ENCODE data around the gene TPK1. TPM values are rescaled to one million over a fixed set of nuclear protein-coding genes. Genes with fewer than 3 reads are reported as not detected.
"Not testable (repeated sequence)": the region's sequence is repeated elsewhere in the genome, so short reads cannot be mapped to it uniquely, and the experiment has no call there.

Gene TPK1
- total RNA-seq, 1 donor from 2014 or later, result 2.2 TPM

- no peak overlapping the region for H2AFZ ChIP-seq (ENCODE audit: low read depth, low read length)
- Mint-ChIP-seq H3K36me3 (ENCODE audit: low read depth, unreplicated experiment) (no peaks in the 10 kb centered on the region), H3K4me1 (ENCODE audit: low read depth, unreplicated experiment) (no peaks in the 10 kb centered on the region), H3K9me3 (ENCODE audit: unreplicated experiment) (peaks cover 2% of the 10 kb centered on the region), H3K4me3 (ENCODE audit: unreplicated experiment) (no peak overlapping the region), H3K27me3 (ENCODE audit: low read depth, unreplicated experiment) (no peaks in the 10 kb centered on the region), H3K27ac (ENCODE audit: unreplicated experiment) (no peak overlapping the region)
- H3K4me3 ChIP-seq (ENCODE audit: insufficient read depth, low read depth, low read length), result no peak overlapping the region
- TF ChIP-seq EZH2 (IDR thresholded peaks at IDR 0.05; ENCODE audit: insufficient read depth, low read length), result no peak
- no peaks in the 10 kb centered on the region for H3K27me3 ChIP-seq (ENCODE audit: insufficient read depth, low read length)
- no peaks in the 10 kb centered on the region for H3K79me2 ChIP-seq (ENCODE audit: insufficient read depth, low read length)
- no peak for DNase-seq (ENCODE audit: low read depth)
- no peaks in the 10 kb centered on the region for H3K4me1 ChIP-seq (ENCODE audit: insufficient read depth, low read length)
- no peak overlapping the region for H3K4me2 ChIP-seq (ENCODE audit: low read length)
- no peak overlapping the region for H3K9ac ChIP-seq (ENCODE audit: low read length)
- no peak for FAIRE-seq
- no peaks in the 10 kb centered on the region for H3K9me3 ChIP-seq (ENCODE audit: insufficient read depth, low read depth, low read length)
- no peaks in the 10 kb centered on the region for H3K36me3 ChIP-seq (ENCODE audit: insufficient read depth, low read length)
- no peaks in the 10 kb centered on the region for H4K20me1 ChIP-seq (ENCODE audit: insufficient read depth, low read length)
- no peak overlapping the region for H3K27ac ChIP-seq (ENCODE audit: low read depth, low read length)
Measured at GRCh38 chr7:144729226-144729625, 106.6 kb downstream of the TPK1 start.

GRCh38 chr7:144728551-144728950 is 107.3 kb downstream of the TPK1 start:
- no peaks in the 10 kb centered on the region for H3K4me1 ChIP-seq (ENCODE audit: insufficient read depth, low read length)
- no peaks in the 10 kb centered on the region for H4K20me1 ChIP-seq (ENCODE audit: insufficient read depth, low read length)
- no peak overlapping the region for H3K27ac Mint-ChIP-seq (ENCODE audit: unreplicated experiment)
- TF ChIP-seq EZH2 (IDR thresholded peaks at IDR 0.05; ENCODE audit: insufficient read depth, low read length), result no peak
- TF ChIP-seq CTCF (IDR thresholded peaks at IDR 0.05; ENCODE audit: insufficient read depth, low read depth, low read length), result no peak
- no peaks in the 10 kb centered on the region for H3K4me1 Mint-ChIP-seq (ENCODE audit: low read depth, unreplicated experiment)
- no peak for FAIRE-seq
- H3K79me2 ChIP-seq (ENCODE audit: insufficient read depth, low read length), result no peaks in the 10 kb centered on the region
- no peaks in the 10 kb centered on the region for H3K36me3 Mint-ChIP-seq (ENCODE audit: low read depth, unreplicated experiment)
- no peak overlapping the region for H3K4me2 ChIP-seq (ENCODE audit: low read length)
- no peak overlapping the region for H3K4me3 ChIP-seq (ENCODE audit: insufficient read depth, low read depth, low read length)
- H3K27ac ChIP-seq (ENCODE audit: low read depth, low read length), result no peak overlapping the region
- H3K27me3 Mint-ChIP-seq (ENCODE audit: low read depth, unreplicated experiment), result no peaks in the 10 kb centered on the region
- H3K27me3 ChIP-seq (ENCODE audit: insufficient read depth, low read length), result no peaks in the 10 kb centered on the region
- no peak for DNase-seq (ENCODE audit: low read depth)
- H3K9me3 Mint-ChIP-seq (ENCODE audit: unreplicated experiment), result peaks cover 2% of the 10 kb centered on the region
- H2AFZ ChIP-seq (ENCODE audit: low read depth, low read length), result no peak overlapping the region
- no peak overlapping the region for H3K4me3 Mint-ChIP-seq (ENCODE audit: unreplicated experiment)
- no peak overlapping the region for H3K9ac ChIP-seq (ENCODE audit: low read length)
- no peaks in the 10 kb centered on the region for H3K9me3 ChIP-seq (ENCODE audit: insufficient read depth, low read depth, low read length)
- no peaks in the 10 kb centered on the region for H3K36me3 ChIP-seq (ENCODE audit: insufficient read depth, low read length)

- not testable (repeated sequence) for H3K4me3 Mint-ChIP-seq (ENCODE audit: unreplicated experiment); H3K27me3 ChIP-seq (ENCODE audit: insufficient read depth, low read length); H3K9me3 ChIP-seq (ENCODE audit: insufficient read depth, low read depth, low read length); H3K27me3 Mint-ChIP-seq (ENCODE audit: low read depth, unreplicated experiment); H3K4me1 Mint-ChIP-seq (ENCODE audit: low read depth, unreplicated experiment); H3K36me3 Mint-ChIP-seq (ENCODE audit: low read depth, unreplicated experiment); H3K4me2 ChIP-seq (ENCODE audit: low read length); H3K36me3 ChIP-seq (ENCODE audit: insufficient read depth, low read length); H3K27ac ChIP-seq (ENCODE audit: low read depth, low read length); DNase-seq (ENCODE audit: low read depth); H3K9ac ChIP-seq (ENCODE audit: low read length); H4K20me1 ChIP-seq (ENCODE audit: insufficient read depth, low read length); H3K79me2 ChIP-seq (ENCODE audit: insufficient read depth, low read length); H3K9me3 Mint-ChIP-seq (ENCODE audit: unreplicated experiment); FAIRE-seq; H2AFZ ChIP-seq (ENCODE audit: low read depth, low read length); H3K27ac Mint-ChIP-seq (ENCODE audit: unreplicated experiment); H3K4me3 ChIP-seq (ENCODE audit: insufficient read depth, low read depth, low read length); H3K4me1 ChIP-seq (ENCODE audit: insufficient read depth, low read length)
Measured at GRCh38 chr7:144726840-144727239, 109.0 kb downstream of the TPK1 start.

- no peak for TF ChIP-seq EZH2 (IDR thresholded peaks at IDR 0.05; ENCODE audit: insufficient read depth, low read length)
- TF ChIP-seq CTCF (IDR thresholded peaks at IDR 0.05; ENCODE audit: insufficient read depth, low read depth, low read length), result no peak
- Mint-ChIP-seq H3K27me3 (ENCODE audit: low read depth, unreplicated experiment) (no peaks in the 10 kb centered on the region), H3K27ac (ENCODE audit: unreplicated experiment) (no peak overlapping the region), H3K4me3 (ENCODE audit: unreplicated experiment) (no peak overlapping the region), H3K9me3 (ENCODE audit: unreplicated experiment) (peaks cover 2% of the 10 kb centered on the region), H3K4me1 (ENCODE audit: low read depth, unreplicated experiment) (peaks cover 6% of the 10 kb centered on the region), H3K36me3 (ENCODE audit: low read depth, unreplicated experiment) (no peaks in the 10 kb centered on the region)
- DNase-seq (ENCODE audit: low read depth) (no peak), FAIRE-seq (no peak)
- H3K4me2 ChIP-seq (ENCODE audit: low read length), result no peak overlapping the region
- no peaks in the 10 kb centered on the region for H3K79me2 ChIP-seq (ENCODE audit: insufficient read depth, low read length)
- no peaks in the 10 kb centered on the region for H3K27me3 ChIP-seq (ENCODE audit: insufficient read depth, low read length)
- no peaks in the 10 kb centered on the region for H3K4me1 ChIP-seq (ENCODE audit: insufficient read depth, low read length)
- H3K4me3 ChIP-seq (ENCODE audit: insufficient read depth, low read depth, low read length), result no peak overlapping the region
- H3K36me3 ChIP-seq (ENCODE audit: insufficient read depth, low read length), result no peaks in the 10 kb centered on the region
- H3K9ac ChIP-seq (ENCODE audit: low read length), result no peak overlapping the region
- H3K27ac ChIP-seq (ENCODE audit: low read depth, low read length), result no peak overlapping the region
- H2AFZ ChIP-seq (ENCODE audit: low read depth, low read length), result no peak overlapping the region
- no peaks in the 10 kb centered on the region for H3K9me3 ChIP-seq (ENCODE audit: insufficient read depth, low read depth, low read length)
- H4K20me1 ChIP-seq (ENCODE audit: insufficient read depth, low read length), result no peaks in the 10 kb centered on the region
Measured at GRCh38 chr7:144725070-144725469, 110.8 kb downstream of the TPK1 start.

Data from astrocyte (in vitro differentiated cells and primary cell).